ENCODE results near the gene ASAP2. TPM values are rescaled to one million over a fixed set of nuclear protein-coding genes. Genes with fewer than 3 reads are reported as not detected.

ASAP2 gene
- polyA plus RNA-seq, 3 donors, result 0.08 to 1.1 (median 0.20) TPM

GRCh38 chr2:9299161-9300100, 92.8 kb downstream of the ASAP2 start:
- DNase-seq, result no peak
- Histone ChIP-seq H3K27ac (ENCODE audit: low read depth in 1 of 2, low read length in 2 of 2) (no peak overlapping the region), H3K9me3 (replicated peaks in 1 of 2; ENCODE audit: control insufficient read depth in 1 of 2, insufficient read depth in 1 of 2, low read length in 2 of 2) (no peaks in the 10 kb centered on the region), H3K4me2 (replicated peaks; ENCODE audit: extremely low read depth, low read length, poor library complexity, severe bottlenecking) (no peak overlapping the region), H2AFZ (ENCODE audit: insufficient read depth, low read depth, low read length, poor library complexity, severe bottlenecking) (no peak overlapping the region), H3K4me1 (ENCODE audit: control insufficient read depth in 1 of 2, insufficient read depth in 2 of 2, low read length in 2 of 2) (no peaks in the 10 kb centered on the region), H3K27me3 (ENCODE audit: control insufficient read depth in 2 of 2, insufficient read depth in 2 of 2, low read length in 2 of 2) (no peaks in the 10 kb centered on the region), H3K9ac (ENCODE audit: insufficient read depth, low read length, poor library complexity, severe bottlenecking) (no peak overlapping the region), H4K20me1 (ENCODE audit: insufficient read depth, low read length) (no peaks in the 10 kb centered on the region), H3K36me3 (replicated peaks in 1 of 2; ENCODE audit: control insufficient read depth in 1 of 2, insufficient read depth in 2 of 2, low read length in 2 of 2) (no peaks in the 10 kb centered on the region), H3K4me3 (replicated peaks in 1 of 3; ENCODE audit: low read depth in 2 of 3, low read length in 3 of 3) (no peak overlapping the region), H3K79me2 (ENCODE audit: insufficient read depth, low read length) (no peaks in the 10 kb centered on the region)
- Mint-ChIP-seq H3K36me3 (no peaks in the 10 kb centered on the region), H3K27me3 (ENCODE audit: low read depth in 3 of 3) (peaks cover 0 to 2% (median 0%) of the 10 kb centered on the region in 3 donors), H3K4me1 (no peaks in the 10 kb centered on the region), H3K27ac (no peak overlapping the region), H3K4me3 (no peak overlapping the region), H3K9me3 (no peaks in the 10 kb centered on the region)
- 95% methylated on average over 9 of the region's 17 CpGs for WGBS (ENCODE audit: insufficient coverage)
- TF ChIP-seq CTCF (IDR thresholded peaks at IDR 0.05), result no peak
- intact Hi-C loops (cut with micrococcal nuclease), result no loop called here

- no peak overlapping the region for H2AFZ ChIP-seq (ENCODE audit: insufficient read depth, low read depth, low read length, poor library complexity, severe bottlenecking)
- no peak for TF ChIP-seq CTCF (IDR thresholded peaks at IDR 0.05)
- Mint-ChIP-seq H3K4me3 (no peak overlapping the region), H3K4me1 (no peaks in the 10 kb centered on the region), H3K27ac (peak overlapping the region in 1 of 7 donors; percentile 35), H3K36me3 (no peaks in the 10 kb centered on the region), H3K27me3 (ENCODE audit: low read depth in 3 of 3) (peaks cover 0 to 2% (median 0%) of the 10 kb centered on the region in 3 donors), H3K9me3 (no peaks in the 10 kb centered on the region)
- no peak for DNase-seq
- no peaks in the 10 kb centered on the region for H3K4me1 ChIP-seq (ENCODE audit: control insufficient read depth in 1 of 2, insufficient read depth in 2 of 2, low read length in 2 of 2)
- H3K36me3 ChIP-seq (replicated peaks in 1 of 2; ENCODE audit: control insufficient read depth in 1 of 2, insufficient read depth in 2 of 2, low read length in 2 of 2), result no peaks in the 10 kb centered on the region
- no peaks in the 10 kb centered on the region for H4K20me1 ChIP-seq (ENCODE audit: insufficient read depth, low read length)
- intact Hi-C loops (cut with micrococcal nuclease), result no loop called here
- no peaks in the 10 kb centered on the region for H3K79me2 ChIP-seq (ENCODE audit: insufficient read depth, low read length)
- WGBS (ENCODE audit: insufficient coverage), result 90% methylated on average over 2 of the region's 3 CpGs
- H3K9ac ChIP-seq (ENCODE audit: insufficient read depth, low read length, poor library complexity, severe bottlenecking), result no peak overlapping the region
- H3K27ac ChIP-seq (ENCODE audit: low read depth in 1 of 2, low read length in 2 of 2), result no peak overlapping the region
- no peaks in the 10 kb centered on the region for H3K9me3 ChIP-seq (replicated peaks in 1 of 2; ENCODE audit: control insufficient read depth in 1 of 2, insufficient read depth in 1 of 2, low read length in 2 of 2)
- H3K4me3 ChIP-seq (replicated peaks in 1 of 3; ENCODE audit: low read depth in 2 of 3, low read length in 3 of 3), result no peak overlapping the region
- no peak overlapping the region for H3K4me2 ChIP-seq (replicated peaks; ENCODE audit: extremely low read depth, low read length, poor library complexity, severe bottlenecking)
- no peaks in the 10 kb centered on the region for H3K27me3 ChIP-seq (ENCODE audit: control insufficient read depth in 2 of 2, insufficient read depth in 2 of 2, low read length in 2 of 2)
Measured at GRCh38 chr2:9300214-9300613, 93.6 kb downstream of the ASAP2 start.

Measured in CD14-positive monocyte (primary cell).